CD4-positive, alpha-beta T cell treated with Interleukin-15 for 1 hour (primary cell): ENCODE data around the gene NME2.

Experiments
- DNase-seq: peaks from one replicate; pipeline ENCODE4 v3.0.0-alpha.2; 2020

The NME2 gene

DNA sequence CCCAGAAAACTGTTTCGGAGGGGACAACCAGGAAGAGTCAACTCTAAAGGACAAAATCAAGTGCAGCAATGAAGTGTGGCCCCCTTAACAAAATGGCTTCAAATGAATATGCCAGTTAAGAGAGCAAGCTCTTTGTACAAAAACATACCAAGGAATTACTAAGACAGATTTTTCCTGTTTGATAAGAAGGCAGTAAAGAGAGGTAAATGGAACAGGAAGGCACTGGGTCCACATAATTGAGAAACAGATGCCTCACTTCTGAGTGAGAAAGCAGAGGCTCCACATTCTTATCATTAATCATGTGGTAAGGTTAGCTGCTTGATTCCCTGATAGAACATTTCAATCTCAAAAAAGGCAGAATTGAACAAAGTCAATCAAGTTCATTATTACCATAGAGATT lies 48.7 kb downstream of the NME2 start:
- DNase-seq: no peak

DNA sequence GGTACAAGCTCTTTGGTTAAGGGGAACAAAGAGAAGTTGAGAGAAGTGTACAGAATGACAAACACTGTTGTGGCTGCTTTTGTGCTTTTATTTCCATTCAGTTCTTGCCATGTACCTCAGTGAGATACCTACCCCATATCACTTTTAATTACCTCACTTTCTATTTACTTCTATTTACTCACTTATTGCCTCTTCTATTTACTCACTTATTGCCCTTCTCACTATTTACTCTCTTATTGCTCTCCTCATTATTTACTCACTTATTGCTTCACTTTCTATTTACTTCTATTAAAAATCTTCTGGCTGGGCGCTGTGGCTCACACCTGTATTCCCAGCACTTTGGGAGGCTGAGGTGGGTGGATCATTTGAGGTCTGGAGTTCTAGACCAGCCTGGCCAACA lies 51.7 kb downstream of the NME2 start:
- DNase-seq: no peak

DNA sequence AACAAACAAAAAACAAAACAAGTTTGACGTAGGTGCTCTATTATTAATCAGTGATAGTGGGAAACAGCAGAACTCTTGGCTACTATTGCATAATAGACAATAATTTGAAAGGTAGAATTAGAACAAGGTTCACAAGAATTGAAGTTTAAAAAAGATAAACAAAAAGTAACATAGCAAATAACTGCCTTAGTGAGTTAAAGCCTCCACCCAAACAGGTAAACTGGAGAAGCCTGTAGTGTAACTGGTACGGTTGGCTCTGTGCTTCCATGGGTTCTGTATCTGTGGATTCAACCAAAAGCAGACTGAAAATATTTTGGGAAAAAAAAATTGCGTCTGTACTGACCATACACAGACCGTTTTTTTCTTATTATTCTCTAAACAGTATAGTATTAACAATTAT lies 55.1 kb downstream of the NME2 start:
- DNase-seq: no peak
